Activated CD4-positive, alpha-beta T cell treated with anti-CD3 and anti-CD28 coated beads, Interleukin-2, amount 10 ng/mL, durations not matched to agents 24 days and 14 days (primary cell): ENCODE measurements around the gene FAM8A1. TPM values are rescaled to one million over a fixed set of nuclear protein-coding genes. Genes with fewer than 3 reads are reported as not detected.
"Not testable (repeated sequence)": the region's sequence is repeated elsewhere in the genome, so short reads cannot be mapped to it uniquely, and the experiment has no call there.

Experiments used
- DNase-seq: peaks from one replicate; pipeline ENCODE4 v3.0.0; 2022
- H3K27ac Mint-ChIP-seq: one replicate; pipeline ENCODE4 v1.8.0; 2022; ENCODE audit warnings: mild to moderate bottlenecking, mixed read lengths
- H3K27me3 Mint-ChIP-seq: one replicate; pipeline ENCODE4 v1.8.0; 2022; ENCODE audit warnings: mixed read lengths
- H3K36me3 Mint-ChIP-seq: one replicate; pipeline ENCODE4 v1.8.0; 2022; ENCODE audit warnings: low read depth, mild to moderate bottlenecking, mixed read lengths
- H3K4me1 Mint-ChIP-seq: one replicate; pipeline ENCODE4 v1.8.0; 2021; ENCODE audit warnings: mixed read lengths
- H3K4me3 Mint-ChIP-seq: one replicate; pipeline ENCODE4 v1.8.0; 2022; ENCODE audit warnings: mild to moderate bottlenecking, moderate library complexity, mixed read lengths
- H3K9me3 Mint-ChIP-seq: one replicate; pipeline ENCODE4 v1.8.0; 2021; ENCODE audit warnings: mixed read lengths
- intact Hi-C: fragments of 100-400 bp; cut with micrococcal nuclease; formaldehyde crosslinking; loops from one replicate; pipeline ENCODE4 v1.15.1; 2023
- total RNA-seq: library from RNA; stranded (reverse); gene quantifications from 2 replicates; pipeline ENCODE4 v1.2.3, GENCODE V29; 2022

FAM8A1 gene
- total RNA-seq, 1 donor from 2014 or later = 4.0 TPM

DNA sequence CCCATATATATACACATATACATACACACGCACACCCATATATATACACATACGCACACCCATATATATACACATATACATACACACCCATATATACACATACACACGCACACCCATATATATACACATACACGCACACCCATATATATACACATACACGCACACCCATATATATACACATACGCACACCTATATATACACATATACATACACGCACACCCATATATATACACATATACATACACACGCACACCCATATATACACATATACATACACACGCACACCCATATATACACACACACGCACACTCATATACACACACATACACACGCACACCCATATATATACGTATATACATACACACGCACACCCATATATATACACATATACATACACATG is 13.5 kb upstream of the FAM8A1 start:
- H3K4me3 Mint-ChIP-seq, DNase-seq, H3K9me3 Mint-ChIP-seq, H3K27ac Mint-ChIP-seq, H3K36me3 Mint-ChIP-seq, H3K27me3 Mint-ChIP-seq: not testable (repeated sequence)
- intact Hi-C loops = loop anchor here (10.0 kb wide), 1 partner anchor 192 kb away; the partner anchor contains the start of gene CAP2
- H3K4me1 Mint-ChIP-seq = peaks cover 20% of the 10 kb centered on the region

DNA sequence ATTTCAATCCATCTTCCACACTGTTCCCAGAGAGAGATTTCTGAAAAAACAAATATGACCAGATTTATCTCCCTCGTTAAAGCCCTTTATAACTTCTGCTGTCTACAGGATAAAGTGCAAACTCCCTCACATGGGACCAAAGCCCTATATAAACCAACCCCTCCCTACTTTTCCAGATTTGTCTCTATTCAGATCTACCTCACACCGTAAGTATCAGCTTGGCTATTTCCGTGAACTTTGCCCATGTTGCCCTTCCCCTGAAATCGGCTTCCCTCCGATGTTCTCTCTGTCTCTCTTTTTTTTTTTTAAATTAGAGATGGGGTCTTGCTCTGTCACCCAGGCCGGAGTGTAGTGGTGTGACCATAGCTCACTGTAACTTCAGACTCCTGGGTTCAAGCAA is 12.1 kb upstream of the FAM8A1 start:
- no peaks in the 10 kb centered on the region for H3K36me3 Mint-ChIP-seq
- peaks cover 2% of the 10 kb centered on the region for H3K27me3 Mint-ChIP-seq
- H3K4me1 Mint-ChIP-seq = peaks cover 22% of the 10 kb centered on the region
- DNase-seq = peak; percentile 39
- H3K9me3 Mint-ChIP-seq = no peaks in the 10 kb centered on the region
- H3K27ac Mint-ChIP-seq = no peak overlapping the region
- H3K4me3 Mint-ChIP-seq = no peak overlapping the region
- intact Hi-C loops = loop anchor here (10.0 kb wide), 1 partner anchor 193 kb away; the partner anchor contains the start of gene CAP2

DNA sequence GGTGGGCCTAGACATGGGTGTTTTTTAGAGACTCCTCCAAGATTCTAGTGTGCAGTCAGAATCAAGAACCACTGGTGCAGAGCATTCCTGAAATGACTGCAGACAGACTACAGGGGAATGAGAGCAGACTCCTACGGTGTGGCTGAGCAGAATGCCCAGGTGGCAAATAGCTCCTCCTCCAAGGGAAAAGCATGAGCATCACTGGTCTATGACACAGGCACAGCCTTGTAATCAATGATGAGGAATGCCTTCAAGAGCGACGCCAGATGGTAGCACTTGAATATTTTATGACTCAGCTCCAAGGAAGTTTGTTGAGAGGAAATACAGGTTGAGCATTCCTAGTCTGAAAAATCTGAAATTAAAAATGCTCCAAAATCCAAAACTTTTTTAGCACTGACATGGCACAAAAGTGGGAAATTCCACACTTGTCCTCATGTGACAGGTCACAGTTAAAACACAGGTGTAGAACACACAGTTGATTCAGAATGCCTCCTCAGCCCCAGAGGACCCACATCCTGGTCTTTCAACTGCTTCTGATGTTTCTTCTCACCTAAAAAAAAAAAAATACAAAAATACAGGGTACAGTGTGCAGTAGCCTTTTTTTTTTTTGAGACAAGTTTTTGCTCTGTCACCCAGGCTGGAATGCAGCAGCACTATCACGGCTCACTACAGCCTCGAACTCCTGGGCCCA is 10.6 kb upstream of the FAM8A1 start:
- intact Hi-C loops = loop anchor here (10.0 kb wide), 1 partner anchor 195 kb away; the partner anchor contains the start of gene CAP2
- H3K27ac Mint-ChIP-seq = peak overlapping the region; percentile 14
- H3K36me3 Mint-ChIP-seq = no peaks in the 10 kb centered on the region

DNA sequence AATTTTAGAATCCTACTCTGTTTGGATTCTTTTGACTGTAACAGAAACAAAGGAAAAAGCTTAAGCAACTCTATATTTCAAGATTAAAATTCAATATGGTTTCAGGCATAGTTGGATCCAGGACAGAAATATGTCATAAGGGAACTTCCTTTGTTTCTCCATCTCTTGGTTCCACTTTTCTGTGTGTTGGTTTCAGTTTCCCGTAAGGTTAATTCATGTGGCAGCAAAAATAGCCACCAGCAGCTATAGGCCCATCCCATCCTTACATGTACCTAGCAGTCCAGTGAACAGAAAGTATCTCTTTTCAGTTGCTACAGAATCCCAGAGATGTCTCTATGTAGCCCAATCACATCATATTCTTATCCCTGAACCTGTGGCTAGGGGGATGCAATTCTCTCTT is 8.8 kb upstream of the FAM8A1 start:
- no peaks in the 10 kb centered on the region for H3K27me3 Mint-ChIP-seq
- intact Hi-C loops = no loop called here
- H3K9me3 Mint-ChIP-seq = no peaks in the 10 kb centered on the region

More for the DNA sequence above, 10.6 kb upstream of the FAM8A1 start:
- Mint-ChIP-seq H3K4me3 (no peak overlapping the region), H3K4me1 (peaks cover 17% of the 10 kb centered on the region), H3K9me3 (no peaks in the 10 kb centered on the region), H3K27me3 (no peaks in the 10 kb centered on the region)
- peak; percentile 65 for DNase-seq

DNA sequence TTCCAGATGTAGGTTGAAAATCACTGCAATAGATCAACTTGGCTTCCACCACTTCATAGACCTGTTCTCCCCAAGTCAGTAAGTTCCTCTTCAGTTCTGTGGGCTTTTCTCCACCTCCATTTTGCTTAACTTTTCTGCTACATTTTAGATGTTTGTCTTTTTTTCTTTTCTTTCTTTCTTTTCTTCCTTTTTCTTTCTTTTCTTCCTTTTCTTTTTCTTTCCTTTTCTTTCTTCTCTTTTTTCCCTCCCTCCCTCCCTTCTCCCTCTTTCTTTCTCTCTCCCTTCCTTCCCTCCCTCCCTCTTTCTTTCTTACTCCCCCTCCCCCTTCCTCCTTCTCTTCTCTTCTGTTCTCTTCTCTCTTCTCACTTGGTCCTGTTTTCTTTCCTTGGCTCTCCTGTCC is 6.9 kb upstream of the FAM8A1 start:
- H3K27me3 Mint-ChIP-seq = no peaks in the 10 kb centered on the region
- intact Hi-C loops = no loop called here

More for the DNA sequence above, 8.8 kb upstream of the FAM8A1 start:
- Mint-ChIP-seq H3K36me3 (no peaks in the 10 kb centered on the region), H3K27ac (no peak overlapping the region), H3K4me1 (peaks cover 17% of the 10 kb centered on the region), H3K4me3 (no peak overlapping the region)
- DNase-seq = no peak

DNA sequence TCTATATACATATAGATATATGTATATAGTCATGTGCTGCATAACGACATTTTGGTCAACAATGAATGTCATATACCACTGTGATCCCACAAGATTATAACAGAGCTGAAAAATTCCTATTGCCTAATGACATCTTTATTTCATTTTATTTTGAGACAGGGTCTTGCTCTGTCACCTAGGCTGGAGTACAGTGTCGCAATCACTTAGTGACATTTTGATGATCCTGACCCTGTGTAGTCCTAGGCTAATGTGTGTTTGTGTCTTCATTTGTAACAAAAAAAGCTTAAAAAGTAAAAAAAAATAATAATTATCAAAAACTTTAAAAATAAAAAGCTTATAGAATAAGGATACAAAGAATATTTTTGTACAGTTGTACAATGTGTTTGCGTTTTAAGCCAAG is 4.0 kb upstream of the FAM8A1 start:
- Mint-ChIP-seq H3K27ac (no peak overlapping the region), H3K4me1 (peaks cover 16% of the 10 kb centered on the region), H3K9me3 (no peaks in the 10 kb centered on the region), H3K27me3 (no peaks in the 10 kb centered on the region), H3K4me3 (no peak overlapping the region), H3K36me3 (peaks cover under 1% of the 10 kb centered on the region)
- intact Hi-C loops = no loop called here
- DNase-seq = no peak

More for the DNA sequence above, 6.9 kb upstream of the FAM8A1 start:
- Mint-ChIP-seq H3K9me3 (no peaks in the 10 kb centered on the region), H3K4me1 (peaks cover 17% of the 10 kb centered on the region), H3K27ac (no peak overlapping the region), H3K36me3 (no peaks in the 10 kb centered on the region), H3K4me3 (no peak overlapping the region)
- DNase-seq = no peak

DNA sequence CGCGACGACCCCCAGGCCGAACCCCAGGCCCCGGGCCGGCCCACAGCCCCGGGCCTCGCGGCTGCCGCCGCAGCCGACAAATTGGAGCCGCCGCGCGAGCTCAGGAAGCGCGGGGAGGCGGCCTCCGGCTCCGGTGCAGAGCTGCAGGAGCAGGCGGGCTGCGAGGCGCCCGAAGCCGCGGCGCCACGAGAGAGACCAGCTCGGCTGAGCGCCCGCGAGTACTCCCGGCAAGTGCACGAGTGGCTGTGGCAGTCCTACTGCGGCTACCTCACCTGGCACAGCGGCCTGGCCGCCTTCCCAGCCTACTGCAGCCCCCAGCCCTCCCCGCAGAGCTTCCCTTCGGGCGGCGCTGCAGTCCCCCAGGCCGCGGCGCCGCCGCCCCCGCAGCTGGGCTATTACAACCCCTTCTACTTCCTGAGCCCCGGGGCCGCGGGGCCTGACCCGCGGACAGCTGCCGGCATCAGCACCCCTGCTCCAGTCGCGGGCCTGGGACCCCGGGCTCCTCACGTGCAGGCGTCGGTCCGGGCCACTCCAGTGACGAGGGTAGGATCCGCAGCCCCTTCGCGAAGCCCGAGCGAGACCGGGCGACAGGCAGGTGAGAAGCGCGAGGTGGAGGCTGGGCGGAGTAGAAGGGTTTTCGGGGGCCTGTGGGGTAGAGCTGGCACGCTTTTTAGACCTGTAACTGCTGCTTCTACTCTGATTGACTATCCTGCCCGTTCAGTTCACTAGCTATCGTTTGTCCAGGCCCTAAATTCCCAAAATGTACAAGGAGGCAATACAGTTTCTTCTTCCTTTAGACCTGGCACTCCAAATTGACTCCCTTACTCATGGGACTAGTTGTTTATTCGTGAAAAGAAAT is 654 bp downstream of the FAM8A1 start:
- peak; percentile 83 for DNase-seq
- Mint-ChIP-seq H3K4me1 (peaks cover 30% of the 10 kb centered on the region), H3K27ac (peak overlapping the region; percentile 72), H3K9me3 (no peaks in the 10 kb centered on the region), H3K27me3 (no peaks in the 10 kb centered on the region), H3K4me3 (peak overlapping the region; percentile 90), H3K36me3 (peaks cover 18% of the 10 kb centered on the region)
- intact Hi-C loops = loop anchor here (1.0 to 2.0 kb wide), 2 partner anchors 106 to 554 kb away; partner anchors contain the start of genes KDM1B, NUP153 and TPMT

DNA sequence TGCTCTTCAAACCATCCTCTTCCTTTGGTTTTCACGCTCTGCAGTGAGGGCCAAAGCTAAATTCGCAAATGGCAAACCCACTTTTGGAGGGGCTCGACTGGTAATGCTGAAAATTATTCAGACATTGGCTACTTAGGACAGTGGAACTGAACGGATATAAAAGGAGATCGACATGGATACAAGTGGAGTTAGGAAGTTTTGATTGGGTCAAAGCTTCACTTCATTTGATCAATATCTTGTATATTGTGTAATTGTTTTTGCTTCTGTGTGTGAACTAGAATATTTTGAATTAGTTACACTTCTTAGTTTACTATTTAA is 1.2 kb downstream of the FAM8A1 start:
- Mint-ChIP-seq H3K36me3 (peaks cover 20% of the 10 kb centered on the region), H3K27ac (peak overlapping the region; percentile 72), H3K9me3 (no peaks in the 10 kb centered on the region), H3K27me3 (no peaks in the 10 kb centered on the region), H3K4me3 (peak overlapping the region; percentile 90), H3K4me1 (peaks cover 30% of the 10 kb centered on the region)
- no peak for DNase-seq
- intact Hi-C loops = loop anchor here (2.0 kb wide), 1 partner anchor 553 kb away; the partner anchor contains the start of genes KDM1B and TPMT

DNA sequence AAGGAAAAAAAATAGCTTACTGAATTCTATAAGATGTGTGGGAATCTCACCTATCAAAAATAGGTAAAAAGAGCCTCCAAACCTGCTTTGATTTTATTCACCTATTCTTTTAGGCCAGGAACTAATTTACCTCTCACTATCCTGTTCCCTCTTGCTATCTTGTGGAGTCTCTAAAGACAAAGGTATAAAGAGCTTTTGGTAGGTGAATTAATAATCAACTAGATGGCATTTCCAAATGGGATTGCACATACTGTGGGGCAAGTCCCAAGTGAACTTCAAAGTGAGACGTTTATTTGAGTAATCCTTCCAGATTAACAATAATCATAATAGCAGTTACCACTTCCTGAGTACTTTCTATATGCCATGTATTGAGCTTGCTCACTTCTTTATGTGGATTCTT is 2.8 kb downstream of the FAM8A1 start:
- H3K27ac Mint-ChIP-seq = no peak overlapping the region
- H3K36me3 Mint-ChIP-seq = peaks cover 27% of the 10 kb centered on the region
- H3K4me3 Mint-ChIP-seq = peak overlapping the region; percentile 6
- no peaks in the 10 kb centered on the region for H3K9me3 Mint-ChIP-seq
- H3K4me1 Mint-ChIP-seq = peaks cover 30% of the 10 kb centered on the region
- intact Hi-C loops = no loop called here
- no peaks in the 10 kb centered on the region for H3K27me3 Mint-ChIP-seq
- DNase-seq = no peak

DNA sequence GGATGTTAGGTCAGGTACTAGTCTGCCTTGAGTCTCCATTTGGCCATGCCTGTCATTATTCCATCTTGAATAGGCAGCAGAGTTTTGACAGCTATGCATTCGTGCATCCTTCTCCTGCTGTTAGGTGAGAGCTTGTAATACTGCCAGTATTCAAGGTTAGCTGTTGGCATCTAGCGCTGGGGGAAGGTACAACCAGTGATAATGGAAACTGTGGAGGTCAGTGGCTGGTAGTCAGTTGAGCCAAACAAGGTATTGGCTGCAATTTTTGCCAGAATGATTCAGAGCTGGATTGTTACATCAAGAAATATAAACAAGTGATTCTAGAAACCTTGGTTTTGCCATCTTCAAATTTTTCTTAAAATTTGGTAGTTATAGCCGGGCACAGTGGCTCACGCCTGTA is 6.5 kb downstream of the FAM8A1 start:
- DNase-seq = no peak
- H3K27ac Mint-ChIP-seq = no peak overlapping the region
- no peak overlapping the region for H3K4me3 Mint-ChIP-seq

DNA sequence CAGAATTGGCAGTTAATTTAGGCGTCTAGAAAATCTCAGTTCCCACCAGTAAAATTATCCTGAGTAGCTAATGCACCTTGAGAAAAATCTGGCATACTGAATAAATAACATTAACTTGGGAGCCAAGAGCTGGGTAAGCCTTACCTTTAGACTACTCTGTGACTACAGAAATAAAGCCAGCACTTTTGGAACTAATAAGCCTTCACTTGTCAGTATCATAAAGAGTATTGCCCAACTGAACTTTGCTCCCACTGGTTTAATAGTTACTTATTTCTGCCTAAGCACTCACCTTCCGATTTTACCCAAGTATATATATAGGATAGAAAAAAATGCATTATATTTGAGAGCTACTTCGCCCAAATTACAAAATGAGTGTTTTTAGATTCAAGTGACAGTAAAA is 10.7 kb downstream of the FAM8A1 start:
- Mint-ChIP-seq H3K9me3 (no peaks in the 10 kb centered on the region), H3K27ac (no peak overlapping the region), H3K27me3 (no peaks in the 10 kb centered on the region), H3K36me3 (peaks cover 31% of the 10 kb centered on the region), H3K4me3 (no peak overlapping the region), H3K4me1 (no peaks in the 10 kb centered on the region)
- intact Hi-C loops = no loop called here
- DNase-seq = no peak

More for the DNA sequence above, 6.5 kb downstream of the FAM8A1 start:
- Mint-ChIP-seq H3K9me3 (no peaks in the 10 kb centered on the region), H3K36me3 (peaks cover 30% of the 10 kb centered on the region), H3K4me1 (peaks cover 18% of the 10 kb centered on the region), H3K27me3 (no peaks in the 10 kb centered on the region)
- intact Hi-C loops = no loop called here

DNA sequence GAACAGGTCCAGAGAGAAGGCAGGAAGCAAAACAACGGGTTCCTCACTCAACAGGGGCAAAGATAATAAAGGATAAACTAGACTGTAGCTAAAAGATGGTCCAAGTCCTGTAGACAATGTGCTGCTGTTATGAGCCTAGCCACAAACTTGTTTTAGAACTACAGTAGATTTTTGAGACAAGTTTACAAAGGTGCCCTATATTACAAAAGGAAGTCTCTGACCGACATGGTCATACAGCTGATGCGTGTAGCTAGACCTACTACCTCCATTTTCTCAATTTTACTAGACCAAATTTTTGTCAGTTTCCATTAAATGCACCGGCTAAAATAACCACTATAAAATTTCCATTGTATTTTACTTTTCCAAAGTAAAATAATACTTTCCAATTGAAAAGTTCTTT is 11.9 kb downstream of the FAM8A1 start:
- intact Hi-C loops = no loop called here
- Mint-ChIP-seq H3K4me3 (no peak overlapping the region), H3K36me3 (peaks cover 33% of the 10 kb centered on the region), H3K27ac (no peak overlapping the region), H3K4me1 (no peaks in the 10 kb centered on the region), H3K9me3 (no peaks in the 10 kb centered on the region), H3K27me3 (no peaks in the 10 kb centered on the region)
- DNase-seq = no peak

DNA sequence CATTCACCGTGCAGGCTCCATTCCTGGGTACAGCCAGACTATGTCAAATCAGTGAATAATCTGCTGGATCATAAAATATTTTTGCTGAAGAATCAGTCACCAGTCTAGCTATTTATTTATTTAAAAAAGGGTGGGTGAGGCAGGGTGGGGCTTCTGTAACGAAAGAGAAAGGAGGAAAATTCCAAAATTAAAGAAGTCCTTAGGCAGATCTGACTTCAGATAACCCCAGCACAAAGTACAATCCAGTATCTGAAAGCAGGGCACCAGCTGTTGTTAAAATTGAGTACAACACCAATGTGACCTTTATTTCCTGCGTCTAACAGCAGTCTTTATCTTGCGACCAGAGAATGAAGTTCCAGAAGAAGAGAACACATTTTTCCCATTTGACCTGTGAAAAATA is 15.7 kb downstream of the FAM8A1 start:
- no peaks in the 10 kb centered on the region for H3K9me3 Mint-ChIP-seq
- intact Hi-C loops = no loop called here
- H3K4me1 Mint-ChIP-seq = peaks cover 12% of the 10 kb centered on the region
- H3K4me3 Mint-ChIP-seq = no peak overlapping the region
- peaks cover 52% of the 10 kb centered on the region for H3K36me3 Mint-ChIP-seq
- H3K27me3 Mint-ChIP-seq = no peaks in the 10 kb centered on the region
- no peak for DNase-seq
- H3K27ac Mint-ChIP-seq = no peak overlapping the region

DNA sequence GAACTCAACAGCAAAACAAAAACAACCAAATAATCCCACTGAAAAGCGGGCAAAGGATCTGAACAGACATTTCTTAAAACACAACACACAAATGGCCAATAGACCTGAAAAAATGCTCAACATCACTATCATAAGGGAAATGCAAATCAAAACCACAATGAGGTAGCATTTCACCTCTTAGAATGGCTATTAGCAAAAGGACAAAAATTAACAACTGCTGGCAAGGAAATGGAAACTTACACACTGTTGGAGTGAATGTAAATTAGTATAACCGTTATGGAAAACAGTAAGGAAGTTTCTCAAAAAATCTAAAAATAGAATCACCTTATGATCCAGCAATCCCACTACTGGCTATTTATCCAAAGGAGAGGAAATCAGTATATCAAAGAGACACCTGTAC is 20.9 kb downstream of the FAM8A1 start:
- DNase-seq = no peak
- Mint-ChIP-seq H3K36me3 (peaks cover 74% of the 10 kb centered on the region), H3K9me3 (no peaks in the 10 kb centered on the region), H3K27me3 (no peaks in the 10 kb centered on the region), H3K4me1 (peaks cover 24% of the 10 kb centered on the region), H3K4me3 (no peak overlapping the region), H3K27ac (peak overlapping the region; percentile 25)
- intact Hi-C loops = no loop called here
